ENCODE results near the gene NFAM1. TPM values are rescaled to one million over a fixed set of nuclear protein-coding genes. Genes with fewer than 3 reads are reported as not detected.

Gene NFAM1
- polyA plus RNA-seq, 1 of the 3 experiments (the other 2 are of a cell fraction) = 0.02 TPM

DNA sequence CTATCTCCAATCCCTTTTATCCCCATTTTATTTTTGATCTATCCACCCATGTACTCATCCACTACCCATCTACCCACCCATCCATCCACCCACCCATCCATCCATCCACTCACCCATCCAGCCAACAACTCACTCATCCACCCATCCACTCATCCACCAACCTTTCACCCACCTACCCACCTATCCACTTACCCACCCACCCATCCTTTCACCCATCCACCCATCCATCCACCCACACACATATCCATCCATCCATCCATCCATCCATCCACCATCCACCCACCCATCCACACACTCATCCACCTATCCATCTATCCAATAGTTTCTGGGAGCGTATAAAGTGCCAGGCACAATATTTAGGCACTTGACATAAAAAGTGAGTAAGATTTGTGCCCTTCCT, 39.2 kb upstream of the NFAM1 start:
- H3K9me3 ChIP-seq = no peaks in the 10 kb centered on the region
- H3K9me2 ChIP-seq = no peaks in the 10 kb centered on the region
- no peaks in the 10 kb centered on the region for H3K36me3 ChIP-seq (replicated peaks in 1 of 2; ENCODE audit: control insufficient read depth in 1 of 2, insufficient read depth in 2 of 2, low read length in 1 of 2)
- no peak overlapping the region for H2AFZ ChIP-seq (ENCODE audit: low read depth)
- H3K27ac ChIP-seq (ENCODE audit: low read depth in 2 of 2, low read length in 1 of 2) = no peak overlapping the region
- ChIA-PET CTCF (no interaction called here), POLR2A (no interaction called here)
- no peaks in the 10 kb centered on the region for H3F3A ChIP-seq (replicated peaks; ENCODE audit: insufficient read depth)
- DNase-seq = no peak
- WGBS (ENCODE audit: low lambda C conversion rate) = 57% methylated on average over 1 of the region's 1 CpG
- TF ChIP-seq MXI1 (IDR thresholded peaks at IDR 0.05; ENCODE audit: low read depth, low read length) = no peak
- TF ChIP-seq, protein P1, sequence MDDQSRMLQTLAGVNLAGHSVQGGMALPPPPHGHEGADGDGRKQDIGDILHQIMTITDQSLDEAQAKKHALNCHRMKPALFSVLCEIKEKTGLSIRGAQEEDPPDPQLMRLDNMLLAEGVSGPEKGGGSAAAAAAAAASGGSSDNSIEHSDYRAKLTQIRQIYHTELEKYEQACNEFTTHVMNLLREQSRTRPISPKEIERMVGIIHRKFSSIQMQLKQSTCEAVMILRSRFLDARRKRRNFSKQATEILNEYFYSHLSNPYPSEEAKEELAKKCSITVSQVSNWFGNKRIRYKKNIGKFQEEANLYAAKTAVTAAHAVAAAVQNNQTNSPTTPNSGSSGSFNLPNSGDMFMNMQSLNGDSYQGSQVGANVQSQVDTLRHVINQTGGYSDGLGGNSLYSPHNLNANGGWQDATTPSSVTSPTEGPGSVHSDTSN (IDR thresholded peaks at IDR 0.05) = no peak
- TF ChIP-seq RFX5 (IDR thresholded peaks at IDR 0.05; ENCODE audit: low read length) = no peak
- no peak for TF ChIP-seq SMC3 (IDR thresholded peaks at IDR 0.05; ENCODE audit: low read depth, low read length)
- TF ChIP-seq FOXM1 (IDR thresholded peaks at IDR 0.05; ENCODE audit: low read depth) = no peak
- no peak for TF ChIP-seq CHD2 (IDR thresholded peaks at IDR 0.05; ENCODE audit: low read length, partially characterized antibody)
- no peak for TF ChIP-seq TAF1 (IDR thresholded peaks at IDR 0.05; ENCODE audit: borderline replicate concordance, low read depth, low read length)
- TF ChIP-seq FOXJ3 (CRISPR knock-in tag; IDR thresholded peaks at IDR 0.05) = no peak
- no peak for TF ChIP-seq GATA2 (CRISPR knock-in tag; IDR thresholded peaks at IDR 0.05)
- TF ChIP-seq GABPA (IDR thresholded peaks at IDR 0.05; ENCODE audit: low read depth) = no peak
- no peak for TF ChIP-seq RCOR1 (IDR thresholded peaks at IDR 0.05; ENCODE audit: low read length)
- TF ChIP-seq, protein P2, sequence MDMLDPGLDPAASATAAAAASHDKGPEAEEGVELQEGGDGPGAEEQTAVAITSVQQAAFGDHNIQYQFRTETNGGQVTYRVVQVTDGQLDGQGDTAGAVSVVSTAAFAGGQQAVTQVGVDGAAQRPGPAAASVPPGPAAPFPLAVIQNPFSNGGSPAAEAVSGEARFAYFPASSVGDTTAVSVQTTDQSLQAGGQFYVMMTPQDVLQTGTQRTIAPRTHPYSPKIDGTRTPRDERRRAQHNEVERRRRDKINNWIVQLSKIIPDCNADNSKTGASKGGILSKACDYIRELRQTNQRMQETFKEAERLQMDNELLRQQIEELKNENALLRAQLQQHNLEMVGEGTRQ (IDR thresholded peaks at IDR 0.05; ENCODE audit: borderline replicate concordance, low read depth, low read length) = no peak
- no peak for TF ChIP-seq MEF2A (IDR thresholded peaks at IDR 0.05; ENCODE audit: borderline replicate concordance, low read depth)
- no peak for TF ChIP-seq RAD21 (IDR thresholded peaks at IDR 0.05; ENCODE audit: low read length)
- H3K4me3 ChIP-seq (ENCODE audit: low read depth in 2 of 2, low read length in 1 of 2) = no peak overlapping the region
- no peak overlapping the region for H3K9ac ChIP-seq
- H3K79me2 ChIP-seq (ENCODE audit: insufficient read depth) = no peaks in the 10 kb centered on the region
- no peak overlapping the region for H3K4me2 ChIP-seq
- no peaks in the 10 kb centered on the region for H4K20me1 ChIP-seq (ENCODE audit: insufficient read depth)
- no peaks in the 10 kb centered on the region for H3K4me1 ChIP-seq (ENCODE audit: control insufficient read depth in 1 of 2, insufficient read depth in 2 of 2, low read depth in 1 of 2, low read length in 1 of 2)
- H3K27me3 ChIP-seq (ENCODE audit: insufficient read depth) = no peaks in the 10 kb centered on the region

DNA sequence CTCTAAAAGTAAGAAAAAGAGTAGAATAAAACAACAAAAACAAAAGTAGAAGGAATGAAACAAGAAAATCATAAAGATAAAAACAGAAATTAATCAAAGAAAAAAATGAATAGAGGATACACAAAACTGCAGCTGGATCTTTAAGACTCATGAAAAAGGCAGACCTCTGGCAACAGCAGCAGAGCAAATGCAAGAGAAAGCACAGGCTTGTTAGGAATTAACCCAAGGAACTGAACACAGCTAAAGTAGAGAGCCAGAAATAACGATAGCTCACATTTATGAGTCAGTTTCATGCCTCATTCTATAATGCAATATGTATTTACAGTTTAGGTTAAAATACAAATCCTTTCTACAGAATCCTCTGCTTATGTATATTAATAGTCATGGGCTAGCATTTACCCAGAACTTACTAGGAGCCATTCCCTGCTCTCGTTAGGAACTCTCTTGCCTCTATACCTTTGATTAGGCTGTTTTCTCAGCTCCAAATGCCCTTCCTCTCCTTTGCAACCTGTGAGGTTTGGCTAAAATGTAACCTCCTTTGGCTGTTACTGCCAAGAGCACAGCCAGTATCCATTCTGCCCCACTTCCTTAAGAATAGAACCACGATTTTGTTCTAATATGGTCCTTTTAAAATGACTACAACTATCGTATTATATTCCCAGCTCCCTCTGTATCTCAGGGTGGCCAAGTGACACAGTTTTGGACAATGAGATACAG, 38.3 kb upstream of the NFAM1 start:
- 45% methylated on average over 4 of the region's 4 CpGs for WGBS (ENCODE audit: low lambda C conversion rate)
- Histone ChIP-seq H3K36me3 (replicated peaks in 1 of 2; ENCODE audit: control insufficient read depth in 1 of 2, insufficient read depth in 2 of 2, low read length in 1 of 2) (no peaks in the 10 kb centered on the region), H3K9me3 (no peaks in the 10 kb centered on the region), H2AFZ (ENCODE audit: low read depth) (no peak overlapping the region), H3K79me2 (ENCODE audit: insufficient read depth) (no peaks in the 10 kb centered on the region), H3K9ac (no peak overlapping the region), H3K4me3 (ENCODE audit: low read depth in 2 of 2, low read length in 1 of 2) (no peak overlapping the region), H3K27ac (ENCODE audit: low read depth in 2 of 2, low read length in 1 of 2) (no peak overlapping the region), H3F3A (replicated peaks; ENCODE audit: insufficient read depth) (no peaks in the 10 kb centered on the region), H3K27me3 (ENCODE audit: insufficient read depth) (no peaks in the 10 kb centered on the region), H3K4me1 (ENCODE audit: control insufficient read depth in 1 of 2, insufficient read depth in 2 of 2, low read depth in 1 of 2, low read length in 1 of 2) (no peaks in the 10 kb centered on the region), H3K9me2 (no peaks in the 10 kb centered on the region), H4K20me1 (ENCODE audit: insufficient read depth) (no peaks in the 10 kb centered on the region), H3K4me2 (no peak overlapping the region)
- no peak for TF ChIP-seq NFIC (IDR thresholded peaks at IDR 0.05; ENCODE audit: borderline replicate concordance)
- TF ChIP-seq MXI1 (IDR thresholded peaks at IDR 0.05; ENCODE audit: low read depth, low read length) = no peak
- TF ChIP-seq, protein P2 (IDR thresholded peaks at IDR 0.05; ENCODE audit: borderline replicate concordance, low read depth, low read length) = no peak
- no peak for TF ChIP-seq FOSL2 (IDR thresholded peaks at IDR 0.05; ENCODE audit: borderline replicate concordance, low read depth)
- TF ChIP-seq EP300 (IDR thresholded peaks at IDR 0.05; ENCODE audit: borderline replicate concordance in 1 of 2, low read depth in 1 of 2, low read length in 1 of 2) = no peak
- no peak for TF ChIP-seq ELF1 (IDR thresholded peaks at IDR 0.05)
- POLR2A ChIA-PET = interaction anchor here (0.6 kb wide), 1 partner anchor 343 kb away, joined by 3 read pairs; no protein-coding TSS in a partner anchor
- CTCF ChIA-PET = interaction anchor here (0.6 kb wide), 1 partner anchor 39 kb away, joined by 3 read pairs; no protein-coding TSS in a partner anchor
- DNase-seq = no peak

Data from SK-N-SH (cell line).